Hematopoietic multipotent progenitor cell treated with erythropoietin and hydrocortisone succinate and interleukin-3 and kit ligand, for 17 days (in vitro differentiated cells): ENCODE results near the gene GH1.

Experiments used
- DNase-seq: peaks from one replicate; pipeline ENCODE4 v3.0.0-alpha.2; 2015; ENCODE audit warnings: low spot score

Gene GH1

GRCh38 chr17:63944736-63945499 is 26.3 kb upstream of the GH1 start:
- DNase-seq = no peak

DNA sequence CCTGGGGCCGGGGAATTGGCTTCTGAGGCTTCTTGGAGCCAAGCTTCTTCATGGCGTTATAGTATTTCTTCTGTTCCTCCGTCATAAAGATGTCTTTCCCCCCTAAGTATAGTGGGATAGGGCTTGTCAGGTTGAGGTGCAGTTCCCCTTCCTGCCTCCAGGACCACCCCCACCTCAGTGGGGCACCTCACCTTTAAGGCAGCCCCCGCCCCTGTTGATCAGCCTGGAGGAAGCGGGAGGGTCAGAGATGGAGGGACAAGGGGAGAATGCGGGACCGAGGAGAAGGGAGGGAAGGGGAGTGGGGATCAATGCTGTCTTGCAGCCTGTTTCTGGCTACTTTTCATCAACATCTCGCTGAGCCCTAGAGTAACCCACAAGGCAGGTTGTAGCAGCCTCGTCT is 25.1 kb upstream of the GH1 start:
- no peak for DNase-seq

DNA sequence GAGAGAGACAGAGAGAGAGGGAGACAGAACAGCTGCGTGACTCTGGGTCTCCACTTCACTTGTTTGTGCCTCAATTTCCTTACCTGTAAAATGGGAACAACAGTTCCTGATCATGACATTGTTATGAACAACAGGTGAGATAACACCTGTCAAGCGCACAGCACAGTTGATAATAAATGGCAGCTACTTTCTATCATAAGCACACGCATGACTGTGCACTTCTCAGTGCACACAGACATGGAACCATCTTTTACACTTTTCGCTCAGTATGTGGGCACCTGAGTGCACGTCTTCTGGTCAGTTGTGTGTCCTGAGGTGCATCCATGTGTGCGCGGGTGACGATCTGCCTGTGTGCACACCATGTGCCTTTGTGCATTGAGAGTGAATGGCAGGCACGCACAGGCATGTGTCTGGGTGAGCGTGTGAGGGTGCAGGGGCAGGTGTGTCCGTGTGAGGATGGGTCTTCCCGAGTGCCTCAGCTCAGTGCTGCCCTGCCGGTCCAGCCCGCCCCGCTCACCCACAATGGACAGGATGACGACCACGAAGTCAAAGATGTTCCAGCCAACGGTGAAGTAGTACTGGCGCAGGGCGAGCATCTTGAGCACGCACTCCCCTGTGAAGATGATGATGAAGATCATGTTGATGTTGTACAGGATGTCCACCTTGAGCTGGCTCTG is 23.8 kb upstream of the GH1 start:
- DNase-seq = no peak

- DNase-seq = no peak
Measured at GRCh38 chr17:63941751-63942150, 23.1 kb upstream of the GH1 start.

DNA sequence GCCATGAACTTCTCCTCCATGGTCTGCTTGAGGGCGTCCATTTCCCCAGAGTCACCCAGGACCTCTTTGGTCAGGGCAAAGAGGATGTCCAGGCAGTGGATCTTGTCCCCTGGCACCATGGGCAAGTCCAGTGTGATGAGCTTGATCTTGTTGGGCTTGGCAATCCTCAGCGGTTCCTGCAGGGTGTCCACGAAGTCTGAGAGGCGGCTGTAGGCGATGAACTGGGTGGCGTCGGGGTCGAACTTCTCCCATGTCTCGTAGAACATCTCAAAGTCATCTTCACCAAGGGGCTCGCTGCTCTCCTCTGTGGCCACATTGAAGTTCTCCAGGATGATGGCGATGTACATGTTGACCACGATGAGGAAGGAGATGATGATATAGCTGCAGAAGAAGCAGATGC is 22.5 kb upstream of the GH1 start:
- no peak for DNase-seq

GRCh38 chr17:63940584-63940983 is 21.9 kb upstream of the GH1 start:
- DNase-seq = no peak

GRCh38 chr17:63939884-63940283 is 21.2 kb upstream of the GH1 start:
- DNase-seq = no peak

GRCh38 chr17:63939401-63939800 is 20.8 kb upstream of the GH1 start:
- DNase-seq = no peak

- DNase-seq = no peak
Measured at GRCh38 chr17:63937920-63938319, 19.3 kb upstream of the GH1 start.

GRCh38 chr17:63937319-63937718 is 18.7 kb upstream of the GH1 start:
- no peak for DNase-seq

GRCh38 chr17:63934183-63935112 is 15.8 kb upstream of the GH1 start:
- no peak for DNase-seq

DNA sequence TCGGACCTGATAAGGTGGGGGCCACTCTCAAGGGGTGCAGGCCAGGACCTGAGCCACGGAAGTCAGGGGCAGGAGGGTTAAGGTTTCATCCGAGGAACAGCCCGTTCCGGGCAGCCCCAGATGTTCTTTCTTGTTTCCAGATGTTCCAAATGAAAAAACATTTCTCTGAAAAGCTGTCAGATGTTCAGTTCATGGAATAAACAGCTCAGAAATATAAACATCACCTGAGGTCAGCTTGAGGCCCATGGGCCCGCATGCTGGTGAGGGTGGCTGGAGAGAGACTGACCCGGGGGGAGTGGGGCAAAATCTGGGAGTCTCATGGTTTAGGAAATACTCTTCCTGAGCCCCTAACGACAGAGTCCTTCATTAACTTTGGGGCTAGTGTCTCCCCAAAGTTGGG is 15.0 kb upstream of the GH1 start:
- DNase-seq = no peak

DNA sequence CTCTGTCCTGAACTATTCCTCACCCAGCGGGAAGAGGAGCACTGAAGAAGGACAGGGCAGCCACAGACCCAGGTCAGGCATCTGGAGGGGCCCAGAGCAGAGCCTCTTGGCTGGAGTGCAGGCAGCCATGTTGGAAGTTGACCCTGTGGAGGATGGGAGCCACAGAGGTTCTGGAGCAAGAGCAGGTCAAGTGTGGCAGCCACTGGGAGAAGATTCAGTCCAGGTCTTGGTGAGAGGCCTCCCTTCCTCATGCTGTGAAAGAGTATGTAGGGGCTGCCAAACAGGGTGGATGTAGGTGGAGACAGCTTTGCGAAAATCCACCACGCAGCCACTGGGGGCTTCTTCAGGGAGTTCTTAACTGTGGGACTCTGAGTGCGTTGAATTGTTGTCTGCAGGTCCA is 14.1 kb upstream of the GH1 start:
- no peak for DNase-seq

GRCh38 chr17:63931981-63932561 is 13.4 kb upstream of the GH1 start, which contains the start of gene CD79B:
CD79B (minus strand) TSS chr17:63932331; CDS start chr17:63932261, 70 bp downstream.
- DNase-seq = no peak

GRCh38 chr17:63930951-63931575 is 12.4 kb upstream of the GH1 start:
- DNase-seq = no peak

DNA sequence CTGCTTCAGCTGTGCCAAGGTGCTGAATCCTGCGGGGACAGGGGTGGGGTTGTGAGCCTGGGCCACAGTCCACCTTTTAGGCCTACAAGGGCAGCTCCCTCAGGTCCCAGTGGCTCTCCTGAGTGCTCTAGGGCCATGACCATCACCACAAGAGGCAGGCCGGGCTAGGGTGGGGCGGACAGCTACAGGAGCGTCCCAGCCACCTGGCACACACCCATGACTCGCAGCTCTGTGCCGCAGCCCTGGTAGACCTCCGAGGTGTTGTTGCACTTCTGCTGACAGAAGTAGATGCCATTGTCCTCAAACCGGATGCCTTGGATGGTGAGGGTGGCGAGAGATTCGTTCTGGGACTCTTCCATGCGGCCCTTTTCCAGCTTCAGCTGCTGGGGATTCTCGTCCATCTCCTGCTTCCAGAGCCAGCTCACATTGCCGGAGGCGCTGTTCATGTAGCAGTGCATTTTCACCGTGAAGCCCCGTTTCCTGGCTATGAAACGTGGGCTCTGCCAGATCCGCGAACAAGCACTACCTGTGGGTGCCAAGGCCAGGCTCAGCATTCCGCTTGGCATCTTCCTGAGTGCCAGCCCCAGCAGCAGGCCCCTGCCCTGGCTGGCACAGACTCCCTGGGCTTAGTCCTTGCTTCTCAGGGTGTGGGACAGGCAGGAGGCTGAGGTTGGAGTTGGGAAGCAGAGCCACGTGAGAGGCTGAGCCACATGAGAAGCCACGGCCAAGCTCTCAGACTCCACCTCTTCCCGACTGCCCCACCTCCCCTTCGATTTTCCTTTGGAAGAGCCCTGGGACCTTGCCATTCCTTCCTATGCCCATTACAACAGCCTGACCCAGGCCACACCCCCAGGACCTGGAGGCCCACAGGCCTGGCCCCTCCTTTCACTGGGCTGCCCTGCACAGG is 11.5 kb upstream of the GH1 start:
- no peak for DNase-seq

DNA sequence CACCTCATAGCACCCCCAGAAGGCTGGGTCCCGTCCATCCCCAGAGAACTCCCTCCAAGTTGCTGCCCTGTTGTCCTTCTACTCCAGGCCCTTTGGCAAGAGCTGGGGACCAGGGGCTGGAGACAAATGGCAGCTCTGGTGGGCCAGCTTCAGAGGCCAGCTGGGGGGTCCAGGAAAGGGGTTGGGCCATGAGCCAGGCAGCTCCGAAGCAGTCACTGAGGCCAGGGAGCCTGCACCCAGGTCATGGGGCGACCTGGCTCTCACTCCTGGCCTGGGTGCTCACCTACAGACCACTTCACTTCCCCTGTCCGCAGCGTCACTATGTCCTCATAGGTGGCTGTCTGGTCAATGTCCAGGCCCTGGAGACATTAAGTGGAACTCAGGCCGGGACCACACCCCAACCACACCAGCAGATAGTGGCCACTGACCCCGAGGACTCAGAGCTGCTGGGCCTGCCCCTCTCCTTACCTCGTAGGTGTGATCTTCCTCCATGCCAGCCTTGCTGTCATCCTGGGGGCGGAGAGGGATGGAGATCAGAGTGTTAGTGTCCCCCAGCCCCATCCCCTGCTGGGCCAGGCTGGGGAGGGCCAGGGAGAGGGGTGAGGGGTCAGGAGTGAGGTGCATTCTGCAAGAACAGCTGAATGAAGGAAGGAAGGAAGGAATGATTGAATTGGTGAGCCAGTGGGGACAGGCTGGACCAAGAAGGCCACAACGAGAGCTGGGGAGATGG is 10.5 kb upstream of the GH1 start:
- DNase-seq = no peak

DNA sequence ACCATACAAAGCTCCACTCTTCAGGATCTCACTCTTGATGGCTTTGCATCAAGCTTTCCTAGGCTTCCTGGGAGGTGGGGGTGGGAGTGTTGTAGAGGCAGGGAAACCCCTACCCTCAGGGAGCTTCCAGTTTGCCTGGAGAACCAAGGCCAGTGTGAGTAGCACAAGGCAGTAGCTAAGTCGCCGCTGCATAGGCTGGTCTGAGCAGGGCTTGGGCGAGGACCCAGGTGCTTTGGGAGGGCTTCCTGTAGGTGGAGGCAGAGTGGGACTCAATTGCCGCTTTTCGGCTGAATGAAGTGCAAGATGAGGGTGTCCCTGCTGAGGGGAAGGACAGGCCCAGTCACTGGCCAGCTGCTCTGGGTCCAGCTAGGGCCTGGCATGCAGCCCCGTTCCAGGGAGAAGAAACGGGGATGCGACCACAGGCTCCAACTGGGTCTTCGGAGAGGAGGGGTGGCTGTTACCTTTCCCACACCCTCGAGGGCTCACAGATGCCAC is 9.6 kb upstream of the GH1 start:
- no peak for DNase-seq

- DNase-seq = no peak
Measured at GRCh38 chr17:63927464-63928171, 9.0 kb upstream of the GH1 start.
